Activated naive CD4-positive, alpha-beta T cell (primary cell): ENCODE data around the gene ENDOD1.

ENCODE experiments used
- DNase-seq, 4 experiments: peaks; one replicate each; lab custom pipeline; 2025; lab: John Stamatoyannopoulos, UW

ENDOD1 gene

DNA sequence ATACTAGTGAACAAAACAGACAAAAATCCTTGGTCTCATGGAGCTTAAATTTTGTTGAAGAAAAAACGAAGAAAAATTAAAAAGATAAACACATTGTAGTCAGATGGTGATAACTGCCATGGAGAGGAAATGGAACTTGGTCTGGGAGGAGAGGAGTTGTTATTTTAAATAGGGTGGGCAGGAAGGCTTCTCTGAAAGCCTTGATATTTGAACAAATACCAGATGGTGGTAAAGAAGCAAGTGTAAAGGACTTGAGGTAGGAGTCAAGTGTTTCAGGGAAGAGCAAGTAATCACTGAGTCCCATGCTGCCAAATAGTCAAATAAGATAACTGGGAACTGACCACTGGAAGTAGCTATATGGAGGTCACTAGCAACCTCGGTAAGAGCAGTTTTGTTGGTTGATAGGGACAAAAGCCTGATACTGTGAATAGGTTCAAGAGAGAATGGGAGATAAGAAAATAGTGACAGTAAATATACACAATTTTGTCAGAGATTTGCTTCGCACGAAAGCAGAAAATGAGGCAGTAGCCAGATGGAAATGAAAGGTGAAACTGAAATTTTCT, 86.3 kb downstream of the ENDOD1 start:
- no peak for DNase-seq
